Muscle of arm (tissue), 12 donors: ENCODE measurements around the gene CDC42SE1. TPM values are rescaled to one million over a fixed set of nuclear protein-coding genes. Genes with fewer than 3 reads are reported as not detected.

ENCODE experiments used
- DNase-seq: peaks from one replicate; pipeline ENCODE4 v3.0.0-alpha.2; 2013
- polyA plus RNA-seq, 12 donors: library from polyadenylated mRNA; unstranded; fragments of 120-200 nt; gene quantifications; one replicate each; pipeline ENCODE4 v1.2.1, GENCODE V29; 2013; ENCODE audit not compliant: insufficient read length in 12 of 12

CDC42SE1 gene
- polyA plus RNA-seq, 12 donors = 41.7 to 188 (median 61.7) TPM

- DNase-seq = no peak
These were observed 49.1 kb downstream of the CDC42SE1 start for GRCh38 chr1:151010346-151010726.

- no peak for DNase-seq
These were observed 49.6 kb downstream of the CDC42SE1 start for GRCh38 chr1:151009674-151010345.

- no peak for DNase-seq
These were observed 50.2 kb downstream of the CDC42SE1 start for GRCh38 chr1:151009206-151009587.

GRCh38 chr1:151008244-151009205 is 50.9 kb downstream of the CDC42SE1 start, which contains the start of gene PRUNE1:
Gene PRUNE1, plus strand, starts transcription at chr1:151008449. Its CDS starts 184 bp downstream, at chr1:151008633.
- peak; percentile 98 for DNase-seq

- peak; percentile 29 for DNase-seq
These were observed 51.6 kb downstream of the CDC42SE1 start for GRCh38 chr1:151007853-151008243.

- peak; percentile 87 for DNase-seq
These were observed 52.9 kb downstream of the CDC42SE1 start, which contains the start of gene MINDY1 for GRCh38 chr1:151006327-151007052. Gene MINDY1, minus strand, starts transcription at chr1:151006902. Its CDS starts 4,285 bp downstream, at chr1:151002617.

GRCh38 chr1:151005729-151006319 is 53.6 kb downstream of the CDC42SE1 start:
- no peak for DNase-seq

GRCh38 chr1:151003180-151003579 is 56.2 kb downstream of the CDC42SE1 start:
- no peak for DNase-seq

- DNase-seq = no peak
These were observed 56.8 kb downstream of the CDC42SE1 start for GRCh38 chr1:151002611-151003010.

GRCh38 chr1:151002051-151002450 is 57.4 kb downstream of the CDC42SE1 start:
- DNase-seq = no peak

- no peak for DNase-seq
These were observed 57.8 kb downstream of the CDC42SE1 start for GRCh38 chr1:151001602-151002001.

Other genes with a start within 250 kb of the CDC42SE1 start
- 10 to 100 TPM in 11 of 12 donors, not detected in 1; 27.6 to 59.4 (median 38.0) TPM for gene ARNT, start 183.0 kb downstream of the CDC42SE1 start, polyA plus RNA-seq
- gene CTXND2, start 172.5 kb downstream of the CDC42SE1 start, polyA plus RNA-seq = not detected
- 10 to 100 TPM in 11 of 12 donors, not detected in 1; 29.8 to 72.2 (median 39.1) TPM for gene SETDB1, start 133.3 kb downstream of the CDC42SE1 start, polyA plus RNA-seq
- gene CERS2, start 84.8 kb downstream of the CDC42SE1 start, polyA plus RNA-seq = 100 to 1,000 TPM in 2 of 12 donors, 10 to 100 TPM in 9, not detected in 1; 69.5 to 112 (median 78.8) TPM
- 1 to 10 TPM in 10 of 12 donors, not detected in 2; 1.7 to 5.3 (median 3.2) TPM for gene ANXA9, start 77.3 kb downstream of the CDC42SE1 start, polyA plus RNA-seq
- gene MINDY1, start 52.7 kb downstream of the CDC42SE1 start, polyA plus RNA-seq = 10 to 100 TPM in 11 of 12 donors, not detected in 1; 15.5 to 35.9 (median 20.9) TPM
- gene PRUNE1, start 51.2 kb downstream of the CDC42SE1 start, polyA plus RNA-seq = 10 to 100 TPM in 11 of 12 donors, not detected in 1; 22.1 to 31.7 (median 27.7) TPM
- gene BNIPL, start 23.0 kb downstream of the CDC42SE1 start, polyA plus RNA-seq = 10 to 100 TPM in 1 of 12 donors, 1 to 10 TPM in 4, under 1 TPM in 5, not detected in 2; 0.33 to 23.1 (median 0.91) TPM
- gene C1orf56, start 11.9 kb downstream of the CDC42SE1 start, polyA plus RNA-seq = 10 to 100 TPM in 1 of 12 donors, 1 to 10 TPM in 10, not detected in 1; 5.1 to 11.8 (median 6.2) TPM
- gene MLLT11, start 775 bp upstream of the CDC42SE1 start, polyA plus RNA-seq = 10 to 100 TPM in 10 of 12 donors, 1 to 10 TPM in 1, not detected in 1; 8.1 to 23.4 (median 16.6) TPM
- 10 to 100 TPM in 1 of 12 donors, 1 to 10 TPM in 10, not detected in 1; 4.5 to 20.0 (median 6.2) TPM for gene GABPB2, start 11.1 kb upstream of the CDC42SE1 start, polyA plus RNA-seq
- gene SEMA6C, start 87.0 kb upstream of the CDC42SE1 start, polyA plus RNA-seq = 100 to 1,000 TPM in 3 of 12 donors, 10 to 100 TPM in 8, not detected in 1; 46.0 to 132 (median 78.0) TPM
- 1 to 10 TPM in 10 of 12 donors, not detected in 2; 1.1 to 4.5 (median 1.8) TPM for gene TNFAIP8L2, start 97.0 kb upstream of the CDC42SE1 start, polyA plus RNA-seq
- gene LYSMD1, start 106.3 kb upstream of the CDC42SE1 start, polyA plus RNA-seq = 10 to 100 TPM in 10 of 12 donors, not detected in 2; 10.5 to 13.8 (median 12.0) TPM
- 10 to 100 TPM in 11 of 12 donors, not detected in 1; 23.1 to 54.8 (median 39.1) TPM for gene SCNM1, start 106.5 kb upstream of the CDC42SE1 start, polyA plus RNA-seq
- gene TMOD4, start 116.4 kb upstream of the CDC42SE1 start, polyA plus RNA-seq = 10 to 100 TPM in 9 of 12 donors, 1 to 10 TPM in 1, not detected in 2; 9.8 to 62.2 (median 37.7) TPM
- gene VPS72, start 130.6 kb upstream of the CDC42SE1 start, polyA plus RNA-seq = 10 to 100 TPM in 11 of 12 donors, not detected in 1; 24.7 to 53.6 (median 45.3) TPM
- 10 to 100 TPM in 11 of 12 donors, not detected in 1; 31.0 to 72.1 (median 45.1) TPM for gene PIP5K1A, start 138.9 kb upstream of the CDC42SE1 start, polyA plus RNA-seq
- 100 to 1,000 TPM in 10 of 12 donors, 10 to 100 TPM in 1, not detected in 1; 69.6 to 122 (median 110) TPM for gene PSMD4, start 195.1 kb upstream of the CDC42SE1 start, polyA plus RNA-seq
- gene ZNF687, start 222.7 kb upstream of the CDC42SE1 start, polyA plus RNA-seq = 10 to 100 TPM in 10 of 12 donors, 1 to 10 TPM in 1, not detected in 1; 9.9 to 27.0 (median 12.3) TPM